Lung (tissue), 12 donors: Measurements from ENCODE around the gene NMRK1. TPM values are rescaled to one million over a fixed set of nuclear protein-coding genes. Genes with fewer than 3 reads are reported as not detected.

ENCODE experiments used
- ATAC-seq: fragments of 200-7000 bp; cut with Tn5 transposase; one replicate; pipeline ENCODE4 v1.9.1; 2020; ENCODE audit warnings: moderate number of reproducible peaks; ENCODE audit not compliant: insufficient read depth, low FRiP score
- DNase-seq, 3 donors: peaks; one replicate each; pipeline ENCODE4 v3.0.0-alpha.2; 2013 to 2017
- H3K27ac ChIP-seq, 2 donors: one replicate each; pipeline ENCODE4 v1.5.1; 2013; ENCODE audit warnings: mild to moderate bottlenecking in 2 of 2, moderate library complexity in 2 of 2, control low read depth in 1 of 2, inconsistent platforms in 1 of 2, low read depth in 1 of 2, low read length in 1 of 2
- H3K27me3 ChIP-seq, 3 donors: one replicate each; pipeline ENCODE4 v1.5.1; 2013; ENCODE audit warnings: low read length in 2 of 3; ENCODE audit not compliant: control insufficient read depth in 3 of 3, insufficient read depth in 3 of 3
- H3K36me3 ChIP-seq, 4 donors: one replicate each; pipeline ENCODE4 v1.5.1; 2013; ENCODE audit warnings: low read length in 4 of 4, mild to moderate bottlenecking in 1 of 4, moderate library complexity in 1 of 4; ENCODE audit not compliant: control insufficient read depth in 4 of 4, insufficient read depth in 4 of 4
- H3K4me1 ChIP-seq, 5 donors: one replicate each; pipeline ENCODE4 v1.5.1; 2013; ENCODE audit warnings: low read length in 5 of 5, mild to moderate bottlenecking in 2 of 5, moderate library complexity in 1 of 5; ENCODE audit not compliant: control insufficient read depth in 5 of 5, insufficient read depth in 5 of 5
- H3K4me3 ChIP-seq: one replicate; pipeline ENCODE4 v1.5.1; 2013; ENCODE audit warnings: mild to moderate bottlenecking, control low read depth, moderate library complexity
- H3K9ac ChIP-seq, 2 donors: one replicate each; pipeline ENCODE4 v1.5.1; 2013; ENCODE audit warnings: low read length in 2 of 2, control low read depth in 1 of 2; ENCODE audit not compliant: insufficient read depth in 1 of 2
- H3K9me3 ChIP-seq, 4 donors: one replicate each; pipeline ENCODE4 v1.5.1; 2013; ENCODE audit warnings: low read length in 3 of 4, mild to moderate bottlenecking in 1 of 4, moderate library complexity in 1 of 4; ENCODE audit not compliant: control insufficient read depth in 4 of 4, insufficient read depth in 3 of 4
- CTCF ChIP-seq: IDR thresholded peaks from 2 replicates; pipeline ENCODE4 v1.5.1; 2012; ENCODE audit warnings: mild to moderate bottlenecking; ENCODE audit errors: control extremely low read depth, extremely low read depth
- WGBS, 2 donors: extraction: QIAGEN DNeasy Blood & Tissue Kit; methylation state at CpG; one replicate each; pipeline ENCODE4 v1.1.7; 2013; 5-methylcytosine and 5-hydroxymethylcytosine counted together
- polyA plus RNA-seq, 2 donors: library from polyadenylated mRNA; stranded (reverse); fragments of 200-250 nt; gene quantifications; one replicate each; pipeline ENCODE4 v1.2.1, GENCODE V29; 2013
- total RNA-seq, 2 donors: library from RNA; depleted of rRNA in 1 of 2; stranded (reverse); fragments of >200 nt in 1 of 2; gene quantifications; one replicate each; pipeline ENCODE4 v1.2.1, GENCODE V29; 2014 to 2021
- donor health status: control.
- donor health status: control.
- donor health status: Bipolar disorder and iron deficiency.
- donor health status: healthy.
- donor health status: DM: yes; HTN: yes; CAD: no.

NMRK1 gene
- total and polyA plus RNA-seq, 4 donors = 22.7 to 57.9 (median 31.4) TPM

- WGBS, 2 donors = 1% methylated on average over 52 to 59 of the region's 59 CpGs
- Histone ChIP-seq H3K4me3 (peak overlapping the region; percentile 86), H3K9ac (peak overlapping the region; percentile 70 to 91), H3K27ac (peak overlapping the region; percentile 94 to 96), H3K27me3 (no peaks in the 10 kb centered on the region), H3K4me1 (peaks cover 0 to 24% (median 3%) of the 10 kb centered on the region in 5 donors), H3K9me3 (no peaks in the 10 kb centered on the region), H3K36me3 (no peaks in the 10 kb centered on the region)
- DNase-seq (peak; percentile 70 to 72 (median 70)), ATAC-seq (peak; percentile 70)
- TF ChIP-seq CTCF = no peak
Measured at GRCh38 chr9:75027187-75028107, 60.5 kb downstream of the NMRK1 start.

GRCh38 chr9:75023846-75024245, 64.1 kb downstream of the NMRK1 start:
- no peak for DNase-seq
- Histone ChIP-seq H3K4me3 (no peak overlapping the region), H3K9me3 (no peaks in the 10 kb centered on the region), H3K4me1 (peaks cover 0 to 22% (median 3%) of the 10 kb centered on the region in 5 donors), H3K9ac (no peak overlapping the region), H3K36me3 (no peaks in the 10 kb centered on the region), H3K27me3 (no peaks in the 10 kb centered on the region), H3K27ac (no peak overlapping the region)
- ATAC-seq = no peak
- TF ChIP-seq CTCF = no peak

GRCh38 chr9:75019654-75020053, 68.3 kb downstream of the NMRK1 start:
- no peaks in the 10 kb centered on the region for H3K9me3 ChIP-seq
- peaks cover 0 to 4% (median 1%) of the 10 kb centered on the region in 4 donors for H3K36me3 ChIP-seq
- H3K4me1 ChIP-seq = peaks cover 0 to 7% (median 0%) of the 10 kb centered on the region in 5 donors
- WGBS, 2 donors = 86 to 94% methylated on average over 1 of the region's 1 CpG
- H3K4me3 ChIP-seq = no peak overlapping the region
- TF ChIP-seq CTCF = no peak
- H3K27ac ChIP-seq = no peak overlapping the region
- ATAC-seq (no peak), DNase-seq (no peak)
- no peaks in the 10 kb centered on the region for H3K27me3 ChIP-seq
- H3K9ac ChIP-seq = no peak overlapping the region
